ENCODE results near the gene KCNF1. TPM values are rescaled to one million over a fixed set of nuclear protein-coding genes. Genes with fewer than 3 reads are reported as not detected.

The KCNF1 gene
- total and polyA plus RNA-seq, 4 donors: 0.09 TPM; not detected in 3

DNA sequence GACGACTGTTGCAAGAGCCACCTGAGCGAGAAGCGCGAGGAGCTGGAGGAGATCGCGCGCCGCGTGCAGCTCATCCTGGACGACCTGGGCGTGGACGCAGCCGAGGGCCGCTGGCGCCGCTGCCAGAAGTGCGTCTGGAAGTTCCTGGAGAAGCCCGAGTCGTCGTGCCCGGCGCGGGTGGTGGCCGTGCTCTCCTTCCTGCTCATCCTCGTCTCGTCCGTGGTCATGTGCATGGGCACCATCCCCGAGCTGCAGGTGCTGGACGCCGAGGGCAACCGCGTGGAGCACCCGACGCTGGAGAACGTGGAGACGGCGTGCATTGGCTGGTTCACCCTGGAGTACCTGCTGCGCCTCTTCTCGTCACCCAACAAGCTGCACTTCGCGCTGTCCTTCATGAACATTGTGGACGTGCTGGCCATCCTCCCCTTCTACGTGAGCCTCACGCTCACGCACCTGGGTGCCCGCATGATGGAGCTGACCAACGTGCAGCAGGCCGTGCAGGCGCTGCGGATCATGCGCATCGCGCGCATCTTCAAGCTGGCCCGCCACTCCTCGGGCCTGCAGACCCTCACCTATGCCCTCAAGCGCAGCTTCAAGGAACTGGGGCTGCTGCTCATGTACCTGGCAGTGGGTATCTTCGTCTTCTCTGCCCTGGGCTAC is 1.2 kb downstream of the KCNF1 start (continued):
- TF ChIP-seq, protein P1, sequence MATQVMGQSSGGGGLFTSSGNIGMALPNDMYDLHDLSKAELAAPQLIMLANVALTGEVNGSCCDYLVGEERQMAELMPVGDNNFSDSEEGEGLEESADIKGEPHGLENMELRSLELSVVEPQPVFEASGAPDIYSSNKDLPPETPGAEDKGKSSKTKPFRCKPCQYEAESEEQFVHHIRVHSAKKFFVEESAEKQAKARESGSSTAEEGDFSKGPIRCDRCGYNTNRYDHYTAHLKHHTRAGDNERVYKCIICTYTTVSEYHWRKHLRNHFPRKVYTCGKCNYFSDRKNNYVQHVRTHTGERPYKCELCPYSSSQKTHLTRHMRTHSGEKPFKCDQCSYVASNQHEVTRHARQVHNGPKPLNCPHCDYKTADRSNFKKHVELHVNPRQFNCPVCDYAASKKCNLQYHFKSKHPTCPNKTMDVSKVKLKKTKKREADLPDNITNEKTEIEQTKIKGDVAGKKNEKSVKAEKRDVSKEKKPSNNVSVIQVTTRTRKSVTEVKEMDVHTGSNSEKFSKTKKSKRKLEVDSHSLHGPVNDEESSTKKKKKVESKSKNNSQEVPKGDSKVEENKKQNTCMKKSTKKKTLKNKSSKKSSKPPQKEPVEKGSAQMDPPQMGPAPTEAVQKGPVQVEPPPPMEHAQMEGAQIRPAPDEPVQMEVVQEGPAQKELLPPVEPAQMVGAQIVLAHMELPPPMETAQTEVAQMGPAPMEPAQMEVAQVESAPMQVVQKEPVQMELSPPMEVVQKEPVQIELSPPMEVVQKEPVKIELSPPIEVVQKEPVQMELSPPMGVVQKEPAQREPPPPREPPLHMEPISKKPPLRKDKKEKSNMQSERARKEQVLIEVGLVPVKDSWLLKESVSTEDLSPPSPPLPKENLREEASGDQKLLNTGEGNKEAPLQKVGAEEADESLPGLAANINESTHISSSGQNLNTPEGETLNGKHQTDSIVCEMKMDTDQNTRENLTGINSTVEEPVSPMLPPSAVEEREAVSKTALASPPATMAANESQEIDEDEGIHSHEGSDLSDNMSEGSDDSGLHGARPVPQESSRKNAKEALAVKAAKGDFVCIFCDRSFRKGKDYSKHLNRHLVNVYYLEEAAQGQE (IDR thresholded peaks at IDR 0.05): no peak
- TF ChIP-seq HNF4A (conservative IDR thresholded peaks at IDR 0.05): no peak
- TF ChIP-seq FOXA1 (IDR thresholded peaks at IDR 0.05): no peak
- no peak for TF ChIP-seq HNF4G (IDR thresholded peaks at IDR 0.05)
- TF ChIP-seq, protein P2, sequence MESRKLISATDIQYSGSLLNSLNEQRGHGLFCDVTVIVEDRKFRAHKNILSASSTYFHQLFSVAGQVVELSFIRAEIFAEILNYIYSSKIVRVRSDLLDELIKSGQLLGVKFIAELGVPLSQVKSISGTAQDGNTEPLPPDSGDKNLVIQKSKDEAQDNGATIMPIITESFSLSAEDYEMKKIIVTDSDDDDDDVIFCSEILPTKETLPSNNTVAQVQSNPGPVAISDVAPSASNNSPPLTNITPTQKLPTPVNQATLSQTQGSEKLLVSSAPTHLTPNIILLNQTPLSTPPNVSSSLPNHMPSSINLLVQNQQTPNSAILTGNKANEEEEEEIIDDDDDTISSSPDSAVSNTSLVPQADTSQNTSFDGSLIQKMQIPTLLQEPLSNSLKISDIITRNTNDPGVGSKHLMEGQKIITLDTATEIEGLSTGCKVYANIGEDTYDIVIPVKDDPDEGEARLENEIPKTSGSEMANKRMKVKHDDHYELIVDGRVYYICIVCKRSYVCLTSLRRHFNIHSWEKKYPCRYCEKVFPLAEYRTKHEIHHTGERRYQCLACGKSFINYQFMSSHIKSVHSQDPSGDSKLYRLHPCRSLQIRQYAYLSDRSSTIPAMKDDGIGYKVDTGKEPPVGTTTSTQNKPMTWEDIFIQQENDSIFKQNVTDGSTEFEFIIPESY (IDR thresholded peaks at IDR 0.05): no peak
- TF ChIP-seq, protein P3, sequence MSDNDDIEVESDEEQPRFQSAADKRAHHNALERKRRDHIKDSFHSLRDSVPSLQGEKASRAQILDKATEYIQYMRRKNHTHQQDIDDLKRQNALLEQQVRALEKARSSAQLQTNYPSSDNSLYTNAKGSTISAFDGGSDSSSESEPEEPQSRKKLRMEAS (IDR thresholded peaks at IDR 0.05): no peak
- TF ChIP-seq TAF1 (conservative IDR thresholded peaks at IDR 0.05): no peak
- TF ChIP-seq GABPA (IDR thresholded peaks at IDR 0.05 in 1 of 2, conservative IDR thresholded peaks at IDR 0.05 in 1 of 2): no peak

DNA sequence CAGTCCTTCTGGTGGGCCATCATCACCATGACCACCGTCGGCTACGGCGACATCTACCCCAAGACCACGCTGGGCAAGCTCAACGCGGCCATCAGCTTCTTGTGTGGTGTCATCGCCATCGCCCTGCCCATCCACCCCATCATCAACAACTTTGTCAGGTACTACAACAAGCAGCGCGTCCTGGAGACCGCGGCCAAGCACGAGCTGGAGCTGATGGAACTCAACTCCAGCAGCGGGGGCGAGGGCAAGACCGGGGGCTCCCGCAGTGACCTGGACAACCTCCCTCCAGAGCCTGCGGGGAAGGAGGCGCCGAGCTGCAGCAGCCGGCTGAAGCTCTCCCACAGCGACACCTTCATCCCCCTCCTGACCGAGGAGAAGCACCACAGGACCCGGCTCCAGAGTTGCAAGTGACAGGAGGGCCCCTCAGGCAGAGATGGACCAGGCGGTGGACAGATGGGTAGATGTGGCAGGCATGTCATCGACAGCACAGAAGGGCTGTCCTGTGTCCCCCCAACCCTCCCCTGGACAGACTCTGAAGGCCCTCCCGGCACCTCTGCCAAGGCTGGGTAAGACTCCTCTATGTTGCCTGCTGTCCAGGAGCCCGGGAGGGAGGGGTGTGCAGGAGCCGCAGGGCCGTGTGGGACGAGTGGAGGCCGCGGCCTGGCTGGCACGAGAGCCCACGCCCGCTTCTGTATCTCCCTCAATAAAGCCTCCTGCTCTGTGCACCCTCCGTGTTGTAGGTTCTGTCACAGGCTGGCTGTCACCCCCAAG is 2.0 kb downstream of the KCNF1 start:
- TF ChIP-seq NR2F2 (IDR thresholded peaks at IDR 0.05) (no peak), RAD21 (IDR thresholded peaks at IDR 0.05) (no peak), SP1 (IDR thresholded peaks at IDR 0.05) (no peak), TAF1 (conservative IDR thresholded peaks at IDR 0.05) (no peak), FOXA1 (IDR thresholded peaks at IDR 0.05) (no peak), HNF4G (IDR thresholded peaks at IDR 0.05) (no peak), YY1 (IDR thresholded peaks at IDR 0.05) (no peak)
- TF ChIP-seq, protein P4, sequence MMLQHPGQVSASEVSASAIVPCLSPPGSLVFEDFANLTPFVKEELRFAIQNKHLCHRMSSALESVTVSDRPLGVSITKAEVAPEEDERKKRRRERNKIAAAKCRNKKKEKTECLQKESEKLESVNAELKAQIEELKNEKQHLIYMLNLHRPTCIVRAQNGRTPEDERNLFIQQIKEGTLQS (IDR thresholded peaks at IDR 0.05): no peak
- TF ChIP-seq, protein P5, sequence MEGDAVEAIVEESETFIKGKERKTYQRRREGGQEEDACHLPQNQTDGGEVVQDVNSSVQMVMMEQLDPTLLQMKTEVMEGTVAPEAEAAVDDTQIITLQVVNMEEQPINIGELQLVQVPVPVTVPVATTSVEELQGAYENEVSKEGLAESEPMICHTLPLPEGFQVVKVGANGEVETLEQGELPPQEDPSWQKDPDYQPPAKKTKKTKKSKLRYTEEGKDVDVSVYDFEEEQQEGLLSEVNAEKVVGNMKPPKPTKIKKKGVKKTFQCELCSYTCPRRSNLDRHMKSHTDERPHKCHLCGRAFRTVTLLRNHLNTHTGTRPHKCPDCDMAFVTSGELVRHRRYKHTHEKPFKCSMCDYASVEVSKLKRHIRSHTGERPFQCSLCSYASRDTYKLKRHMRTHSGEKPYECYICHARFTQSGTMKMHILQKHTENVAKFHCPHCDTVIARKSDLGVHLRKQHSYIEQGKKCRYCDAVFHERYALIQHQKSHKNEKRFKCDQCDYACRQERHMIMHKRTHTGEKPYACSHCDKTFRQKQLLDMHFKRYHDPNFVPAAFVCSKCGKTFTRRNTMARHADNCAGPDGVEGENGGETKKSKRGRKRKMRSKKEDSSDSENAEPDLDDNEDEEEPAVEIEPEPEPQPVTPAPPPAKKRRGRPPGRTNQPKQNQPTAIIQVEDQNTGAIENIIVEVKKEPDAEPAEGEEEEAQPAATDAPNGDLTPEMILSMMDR (IDR thresholded peaks at IDR 0.05; ENCODE audit: low read depth, low read length, missing input control): no peak
- TF ChIP-seq, protein P3 (IDR thresholded peaks at IDR 0.05): no peak
- DNase-seq (ENCODE audit: low spot score): no peak
- peaks cover 0 to 8% (median 3%) of the 10 kb centered on the region in 4 donors for H3K27me3 ChIP-seq (ENCODE audit: control insufficient read depth in 4 of 4, insufficient read depth in 4 of 4, low read length in 3 of 4)
- peaks cover 0 to 7% (median 2%) of the 10 kb centered on the region in 4 donors for H3K4me1 ChIP-seq (ENCODE audit: control insufficient read depth in 4 of 4, insufficient read depth in 4 of 4, low read length in 3 of 4)
- H3K27ac ChIP-seq (ENCODE audit: low read depth in 1 of 2, low read length in 2 of 2): no peak overlapping the region
- no peak overlapping the region for H3K9ac ChIP-seq (ENCODE audit: low read depth in 1 of 2, low read length in 2 of 2)
- H3K4me3 ChIP-seq (ENCODE audit: low read depth in 1 of 3, low read length in 3 of 3): no peak overlapping the region
- H3K9me3 ChIP-seq (ENCODE audit: control insufficient read depth in 4 of 4, low read length in 3 of 4): no peaks in the 10 kb centered on the region
- 80% methylated on average over 38 of the region's 38 CpGs for WGBS
- H3K36me3 ChIP-seq (ENCODE audit: control insufficient read depth in 4 of 4, insufficient read depth in 3 of 4, low read depth in 1 of 4, low read length in 3 of 4): no peaks in the 10 kb centered on the region
